Stimulated activated CD8-positive, alpha-beta memory T cell treated with anti-CD3 and anti-CD28 coated beads, Interleukin-12 subunit alpha, Interleukin-12 subunit beta, amount 100 ng/mL, for 4 hours (primary cell): Measurements from ENCODE around the gene GPSM3.
"Not testable (repeated sequence)": the region's sequence is repeated elsewhere in the genome, so short reads cannot be mapped to it uniquely, and the experiment has no call there.

ENCODE experiments used
- DNase-seq: peaks from one replicate; pipeline ENCODE4 v3.0.0-alpha.2; 2020; ENCODE audit warnings: low read depth

The GPSM3 gene

GRCh38 chr6:32149932-32150870, 42.2 kb downstream of the GPSM3 start:
- no peak for DNase-seq

- no peak for DNase-seq
These were observed 43.2 kb downstream of the GPSM3 start for GRCh38 chr6:32149092-32149755.

- peak; percentile 38 for DNase-seq
These were observed 44.0 kb downstream of the GPSM3 start for GRCh38 chr6:32148289-32149091.

GRCh38 chr6:32147401-32148132, 44.9 kb downstream of the GPSM3 start:
- DNase-seq: no peak

- DNase-seq: no peak
These were observed 45.8 kb downstream of the GPSM3 start for GRCh38 chr6:32146687-32147086.

- no peak for DNase-seq
These were observed 46.2 kb downstream of the GPSM3 start for GRCh38 chr6:32146287-32146686.

- not testable (repeated sequence) for DNase-seq
These were observed 48.2 kb downstream of the GPSM3 start for GRCh38 chr6:32144238-32144637.
